GM21723 (cell line): ENCODE measurements around the gene CHMP1A.
"Not testable (repeated sequence)": the region's sequence is repeated elsewhere in the genome, so short reads cannot be mapped to it uniquely, and the experiment has no call there.

ENCODE experiments used
- ATAC-seq: cut with Tn5 transposase; IDR thresholded peaks from one replicate; pipeline ENCODE4 v1.9.1; 2021; ENCODE audit warnings: mild to moderate bottlenecking, moderate library complexity; ENCODE audit not compliant: unreplicated experiment

Gene CHMP1A

GRCh38 chr16:89661215-89661614, 3.7 kb upstream of the CHMP1A start:
- no peak for ATAC-seq

- ATAC-seq, result no peak
These were observed 2.6 kb upstream of the CHMP1A start for GRCh38 chr16:89660146-89660545.

GRCh38 chr16:89658221-89658879, 842 bp upstream of the CHMP1A start:
- no peak for ATAC-seq

GRCh38 chr16:89656435-89657121, 930 bp downstream of the CHMP1A start:
- ATAC-seq, result no peak

GRCh38 chr16:89655062-89655643, 2.4 kb downstream of the CHMP1A start:
- ATAC-seq, result no peak

GRCh38 chr16:89653656-89654295, 3.7 kb downstream of the CHMP1A start:
- ATAC-seq, result no peak

- ATAC-seq, result no peak
These were observed 5.9 kb downstream of the CHMP1A start for GRCh38 chr16:89651584-89651983.

- ATAC-seq, result no peak
These were observed 10.6 kb downstream of the CHMP1A start for GRCh38 chr16:89646906-89647305.

- no peak for ATAC-seq
These were observed 11.2 kb downstream of the CHMP1A start for GRCh38 chr16:89646270-89646669.

GRCh38 chr16:89645122-89645521, 12.4 kb downstream of the CHMP1A start:
- no peak for ATAC-seq

GRCh38 chr16:89643769-89644300, 13.7 kb downstream of the CHMP1A start:
- ATAC-seq, result no peak

- ATAC-seq, result no peak
These were observed 14.9 kb downstream of the CHMP1A start for GRCh38 chr16:89642574-89642973.

GRCh38 chr16:89641458-89642119, 15.9 kb downstream of the CHMP1A start:
- no peak for ATAC-seq

GRCh38 chr16:89639385-89639784, 18.1 kb downstream of the CHMP1A start:
- no peak for ATAC-seq

- no peak for ATAC-seq
These were observed 19.1 kb downstream of the CHMP1A start for GRCh38 chr16:89638455-89638854.

GRCh38 chr16:89637379-89637778, 20.1 kb downstream of the CHMP1A start:
- no peak for ATAC-seq

- ATAC-seq, result no peak
These were observed 20.8 kb downstream of the CHMP1A start for GRCh38 chr16:89636663-89637062.

- not testable (repeated sequence) for ATAC-seq
These were observed 22.8 kb downstream of the CHMP1A start for GRCh38 chr16:89634463-89635385.

GRCh38 chr16:89633064-89633631, 24.4 kb downstream of the CHMP1A start:
- no peak for ATAC-seq
